Activated naive CD4-positive, alpha-beta T cell (primary cell): ENCODE results near the gene AAGAB.

Source experiments
- DNase-seq, 4 experiments: peaks; one replicate each; lab custom pipeline; 2025; lab: John Stamatoyannopoulos, UW

AAGAB gene

GRCh38 chr15:67188551-67189218 lies 65.8 kb downstream of the AAGAB start:
- no peak for DNase-seq

GRCh38 chr15:67187351-67187854 lies 67.1 kb downstream of the AAGAB start:
- DNase-seq = no peak

- DNase-seq = no peak
Observed at GRCh38 chr15:67186688-67187087, 67.8 kb downstream of the AAGAB start.

GRCh38 chr15:67186226-67186649 lies 68.2 kb downstream of the AAGAB start:
- no peak for DNase-seq

GRCh38 chr15:67185621-67186225 lies 68.7 kb downstream of the AAGAB start:
- no peak for DNase-seq

- DNase-seq = no peak
Observed at GRCh38 chr15:67185051-67185450, 69.4 kb downstream of the AAGAB start.

- DNase-seq = no peak
Observed at GRCh38 chr15:67184208-67184925, 70.1 kb downstream of the AAGAB start.

GRCh38 chr15:67183443-67184169 lies 70.9 kb downstream of the AAGAB start:
- DNase-seq = no peak

- no peak for DNase-seq
Observed at GRCh38 chr15:67181221-67181639, 73.2 kb downstream of the AAGAB start.

- no peak for DNase-seq
Observed at GRCh38 chr15:67180514-67181191, 73.8 kb downstream of the AAGAB start.

GRCh38 chr15:67180035-67180434 lies 74.4 kb downstream of the AAGAB start:
- no peak for DNase-seq

GRCh38 chr15:67179411-67179995 lies 75.0 kb downstream of the AAGAB start:
- DNase-seq = no peak

GRCh38 chr15:67178569-67179210 lies 75.8 kb downstream of the AAGAB start:
- DNase-seq = no peak

- no peak for DNase-seq
Observed at GRCh38 chr15:67177752-67178151, 76.7 kb downstream of the AAGAB start.

GRCh38 chr15:67176195-67176971 lies 78.1 kb downstream of the AAGAB start:
- DNase-seq = no peak

GRCh38 chr15:67175643-67176071 lies 78.8 kb downstream of the AAGAB start:
- DNase-seq = no peak

- DNase-seq = no peak
Observed at GRCh38 chr15:67174864-67175573, 79.4 kb downstream of the AAGAB start.

GRCh38 chr15:67174446-67174845 lies 80.0 kb downstream of the AAGAB start:
- no peak for DNase-seq

GRCh38 chr15:67173786-67174185 lies 80.7 kb downstream of the AAGAB start:
- DNase-seq = no peak
